Measurements from ENCODE around the gene FBRS. TPM values are rescaled to one million over a fixed set of nuclear protein-coding genes. Genes with fewer than 3 reads are reported as not detected.

Gene FBRS
- total and polyA plus RNA-seq, 2 of the 13 experiments (the other 11 are each of a cell fraction or from before 2014, with no cell fraction given): 13.7 to 16.2 TPM

GRCh38 chr16:30655815-30656347 lies 2.4 kb upstream of the FBRS start:
- peaks cover 13% of the 10 kb centered on the region; the same call in 1 of the 2 replicates for H4K20me1 ChIP-seq (ENCODE audit: insufficient read depth, low read length)
- in situ Hi-C loops (cut with HindIII; ENCODE audit: extremely low pct_ligation_motif_present, low pct_unique_long_range_greater_than_20kb) (loop anchor here (25.0 kb wide), 1 partner anchor 844 kb away; the partner anchor contains the start of genes MAZ, MVP, PAGR1 and PRRT2), intact Hi-C loops (cut with micrococcal nuclease; ENCODE audit: unreplicated experiment) (loop anchor here (10.0 kb wide), 2 partner anchors 131 to 571 kb away; partner anchors contain the start of gene ZNF768)
- H3K4me2 ChIP-seq (ENCODE audit: low read depth, low read length): no peak overlapping the region
- CTCF ChIA-PET (ENCODE audit: low intra/inter-chr PET ratio, low total read pairs): no interaction called here
- no TSS peak for BruUV-seq (replicated peaks)
- peaks cover 22% of the 10 kb centered on the region for H3K79me2 ChIP-seq (ENCODE audit: insufficient read depth, low read length)
- POLR2A ChIA-PET: interaction anchor here (1.2 kb wide), 1 partner anchor 92 kb away, joined by 3 read pairs; the partner anchor contains the start of gene PHKG2
- H3K36me3 ChIP-seq (replicated peaks in 1 of 2; ENCODE audit: control insufficient read depth in 1 of 2, insufficient read depth in 2 of 2, low read length in 2 of 2): peaks cover 9 to 38% of the 10 kb centered on the region in 2 experiments; a peak in 4 of 5 replicates
- H3K27me3 ChIP-seq (ENCODE audit: control insufficient read depth in 1 of 2, insufficient read depth in 2 of 2, low read length in 2 of 2): no peaks in the 10 kb centered on the region; a peak in 1 of 5 replicates
- no peak overlapping the region for H2AFZ ChIP-seq (ENCODE audit: low read length)
- H3K9ac ChIP-seq (ENCODE audit: insufficient read depth, low read depth, low read length): no peak overlapping the region
- no peak for FAIRE-seq
- no peak overlapping the region for H3K4me3 ChIP-seq (replicated peaks in 1 of 3; ENCODE audit: insufficient read depth in 1 of 3, low read depth in 2 of 3, low read length in 3 of 3)
- WGBS (ENCODE audit: low lambda C conversion rate): 100% methylated on average over 6 of the region's 12 CpGs
- DNase-seq (ENCODE audit: low spot score): no peak
- ATAC-seq: no peak
- H3K27ac ChIP-seq (ENCODE audit: extremely low read length, insufficient read depth, low read length): no peak overlapping the region
- peaks cover 28% of the 10 kb centered on the region for H3K4me1 ChIP-seq (ENCODE audit: insufficient read depth, low read length)
- no peak for TF ChIP-seq MTA1 (CRISPR knock-in tag; IDR thresholded peaks at IDR 0.05; ENCODE audit: borderline replicate concordance)
- peak; percentile 31 for TF ChIP-seq AGO2 (optimal IDR thresholded peaks at IDR 0.05; ENCODE audit: low read depth, low read length)
- no peaks in the 10 kb centered on the region for H3K9me3 ChIP-seq (ENCODE audit: low read length)

GRCh38 chr16:30656388-30656787 lies 1.8 kb upstream of the FBRS start:
- no peaks in the 10 kb centered on the region; a peak in 1 of 5 replicates for H3K27me3 ChIP-seq (ENCODE audit: control insufficient read depth in 1 of 2, insufficient read depth in 2 of 2, low read length in 2 of 2)
- CTCF ChIA-PET (ENCODE audit: low intra/inter-chr PET ratio, low total read pairs): no interaction called here
- in situ Hi-C loops (cut with HindIII; ENCODE audit: extremely low pct_ligation_motif_present, low pct_unique_long_range_greater_than_20kb): loop anchor here (25.0 kb wide), 1 partner anchor 844 kb away; the partner anchor contains the start of genes MAZ, MVP, PAGR1 and PRRT2
- no peak overlapping the region for H2AFZ ChIP-seq (ENCODE audit: low read length)
- H3K4me2 ChIP-seq (ENCODE audit: low read depth, low read length): no peak overlapping the region
- BruUV-seq (replicated peaks): no TSS peak
- DNase-seq (ENCODE audit: low spot score) (no peak), ATAC-seq (no peak), FAIRE-seq (no peak)
- H3K27ac ChIP-seq (ENCODE audit: extremely low read length, insufficient read depth, low read length): no peak overlapping the region
- no peak overlapping the region for H3K4me3 ChIP-seq (replicated peaks in 1 of 3; ENCODE audit: insufficient read depth in 1 of 3, low read depth in 2 of 3, low read length in 3 of 3)
- no peak overlapping the region for H3K9ac ChIP-seq (ENCODE audit: insufficient read depth, low read depth, low read length)
- no peaks in the 10 kb centered on the region for H3K9me3 ChIP-seq (ENCODE audit: low read length)
- intact Hi-C loops (cut with micrococcal nuclease; ENCODE audit: unreplicated experiment): loop anchor here (10.0 kb wide), 2 partner anchors 132 to 572 kb away; partner anchors contain the start of gene ZNF768
- 97% methylated on average over 8 of the region's 8 CpGs for WGBS (ENCODE audit: low lambda C conversion rate)
- POLR2A ChIA-PET: interaction anchor here (0.8 to 1.2 kb wide), 2 partner anchors 22 to 92 kb away, joined by 3 read pairs; partner anchors contain the start of gene PHKG2
- H3K36me3 ChIP-seq (replicated peaks in 1 of 2; ENCODE audit: control insufficient read depth in 1 of 2, insufficient read depth in 2 of 2, low read length in 2 of 2): peaks cover 14 to 43% of the 10 kb centered on the region in 2 experiments
- peaks cover 27% of the 10 kb centered on the region for H3K79me2 ChIP-seq (ENCODE audit: insufficient read depth, low read length)
- peaks cover 33% of the 10 kb centered on the region for H3K4me1 ChIP-seq (ENCODE audit: insufficient read depth, low read length)
- peaks cover 18% of the 10 kb centered on the region; the same call in 1 of the 2 replicates for H4K20me1 ChIP-seq (ENCODE audit: insufficient read depth, low read length)
- no peak for TF ChIP-seq ZNF687 (CRISPR knock-in tag; IDR thresholded peaks at IDR 0.05)
- TF ChIP-seq SRSF9 (IDR thresholded peaks at IDR 0.05; ENCODE audit: borderline replicate concordance, insufficient read depth, low read depth, low read length, poor library complexity, severe bottlenecking): no peak
- no peak for TF ChIP-seq ZNF329 (CRISPR knock-in tag; IDR thresholded peaks at IDR 0.05; ENCODE audit: low read depth)
- no peak for TF ChIP-seq KLF11 (CRISPR knock-in tag; IDR thresholded peaks at IDR 0.05)
- TF ChIP-seq ZNF891 (CRISPR knock-in tag; IDR thresholded peaks at IDR 0.05): no peak
- TF ChIP-seq ZBTB25 (CRISPR knock-in tag; IDR thresholded peaks at IDR 0.05): no peak
- TF ChIP-seq ZNF275 (CRISPR knock-in tag; IDR thresholded peaks at IDR 0.05; ENCODE audit: borderline replicate concordance): no peak
- no peak for TF ChIP-seq ZNF296 (CRISPR knock-in tag; conservative IDR thresholded peaks at IDR 0.05)
